ENCODE results near the gene BAIAP3. TPM values are rescaled to one million over a fixed set of nuclear protein-coding genes. Genes with fewer than 3 reads are reported as not detected.

BAIAP3 gene
- total RNA-seq, 1 experiment from 2014 or later: 44.7 TPM

DNA sequence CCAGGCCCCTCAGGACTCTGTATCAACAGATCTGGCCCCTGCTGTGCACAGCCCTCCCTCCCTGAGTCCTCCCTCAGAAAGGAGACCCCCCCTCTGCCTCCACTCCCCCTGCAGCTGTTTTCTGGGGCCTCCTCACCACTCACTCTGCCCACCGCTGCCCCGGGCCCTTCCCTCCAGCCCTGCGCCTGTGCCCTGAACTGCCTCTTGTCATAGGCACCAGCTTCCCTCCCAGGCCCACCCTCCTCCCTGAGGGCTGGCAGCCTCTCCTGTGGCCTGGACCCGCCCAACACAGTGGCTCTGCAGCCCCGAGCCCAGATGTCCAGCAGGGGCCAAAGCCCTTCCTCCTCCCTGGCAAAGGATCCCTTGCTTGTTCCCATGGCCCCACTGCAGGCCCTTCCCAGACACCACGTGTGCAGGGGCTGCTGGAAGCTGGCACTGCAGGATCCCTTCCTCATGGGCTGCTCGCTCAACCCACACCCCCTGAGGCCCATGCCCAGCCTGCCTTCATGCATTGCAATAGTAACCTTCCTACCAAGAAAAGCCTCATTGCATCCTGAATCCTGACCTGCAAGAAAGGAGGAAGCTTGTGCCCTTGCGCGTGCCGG, 44.1 kb downstream of the BAIAP3 start:
- intact Hi-C loops (cut with micrococcal nuclease): no loop called here
- Histone ChIP-seq H4K20me1 (ENCODE audit: insufficient read depth) (no peaks in the 10 kb centered on the region), H3K79me2 (ENCODE audit: insufficient read depth, low read length) (peaks cover 34% of the 10 kb centered on the region), H3K27me3 (ENCODE audit: insufficient read depth, low read length) (no peaks in the 10 kb centered on the region), H3K4me1 (ENCODE audit: control insufficient read depth in 1 of 2, insufficient read depth in 2 of 2, low read length in 2 of 2) (peaks cover 12 to 19% of the 10 kb centered on the region in 2 experiments), H2AFZ (ENCODE audit: low read depth, low read length, poor library complexity, severe bottlenecking) (no peak overlapping the region), H3K36me3 (ENCODE audit: control insufficient read depth in 1 of 2, insufficient read depth in 2 of 2, low read length in 2 of 2) (peaks cover 0 to 7% of the 10 kb centered on the region in 2 experiments; a peak in 1 of 4 replicates), H3K27ac (ENCODE audit: low read depth, low read length) (0 out of 2 replicates have a peak overlapping the region, but pooled peaks have one; percentile 42), H3K4me2 (ENCODE audit: low read length) (peak overlapping the region; percentile 98), H3K9me2 (ENCODE audit: insufficient read depth) (no peaks in the 10 kb centered on the region), H3K4me3 (replicated peaks in 1 of 2; ENCODE audit: low read depth in 1 of 2, low read length in 2 of 2) (peak overlapping the region in 1 of 2 experiments; percentile 89; a peak in 1 of 4 replicates), H3K9me3 (ENCODE audit: control insufficient read depth in 1 of 2, insufficient read depth in 1 of 2, low read depth in 1 of 2, low read length in 2 of 2) (no peaks in the 10 kb centered on the region), H3K9ac (ENCODE audit: low read length) (peak overlapping the region; percentile 100)
- ChIA-PET CTCF (interaction anchor here (1.2 to 1.4 kb wide), 2 partner anchors 12 to 14 kb away, joined by 3 to 4 read pairs; no protein-coding TSS in a partner anchor), RAD21 (ENCODE audit: low non-redundant PET in 1 of 2, low total read pairs in 2 of 2, uncharacterized antibody in 2 of 2, unreplicated experiment in 2 of 2) (no interaction called here), POLR2A (no interaction called here)
- no TSS peak for BruUV-seq (replicated peaks)
- ATAC-seq (no peak), DNase-seq (ENCODE audit: low read depth, low spot score) (no peak)
- TF ChIP-seq, protein P1, sequence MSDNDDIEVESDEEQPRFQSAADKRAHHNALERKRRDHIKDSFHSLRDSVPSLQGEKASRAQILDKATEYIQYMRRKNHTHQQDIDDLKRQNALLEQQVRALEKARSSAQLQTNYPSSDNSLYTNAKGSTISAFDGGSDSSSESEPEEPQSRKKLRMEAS (IDR thresholded peaks at IDR 0.05): no peak
- no peak for TF ChIP-seq POLR2AphosphoS5 (IDR thresholded peaks at IDR 0.05; ENCODE audit: low read depth, low read length)
- no peak for TF ChIP-seq EZH2phosphoT487 (IDR thresholded peaks at IDR 0.05; ENCODE audit: borderline replicate concordance)
- no peak for TF ChIP-seq CTCF (IDR thresholded peaks at IDR 0.05 in 2 of 3, conservative IDR thresholded peaks at IDR 0.05 in 1 of 3; ENCODE audit: borderline replicate concordance in 1 of 3, insufficient read depth in 1 of 3, low read depth in 2 of 3, low read length in 2 of 3)
- TF ChIP-seq REST (IDR thresholded peaks at IDR 0.05; ENCODE audit: low read depth): no peak
- no peak for TF ChIP-seq ZFX (IDR thresholded peaks at IDR 0.05)
- TF ChIP-seq ZBTB33 (IDR thresholded peaks at IDR 0.05; ENCODE audit: extremely low read depth, insufficient replicate concordance, low read length): no peak
- no peak for TF ChIP-seq TCF7L2 (IDR thresholded peaks at IDR 0.05; ENCODE audit: borderline replicate concordance, extremely low read depth, insufficient read depth, insufficient read length)
- no peak for TF ChIP-seq SIN3A (IDR thresholded peaks at IDR 0.05; ENCODE audit: low read depth)
- no peak for TF ChIP-seq SRF (IDR thresholded peaks at IDR 0.05; ENCODE audit: low read depth)
- no peak for TF ChIP-seq POLR2A (IDR thresholded peaks at IDR 0.05; ENCODE audit: borderline replicate concordance, extremely low read depth, insufficient read depth, insufficient read length)
- no peak for TF ChIP-seq CEBPB (IDR thresholded peaks at IDR 0.05; ENCODE audit: low read depth)
